ENCODE data around the gene YWHAQ.

GRCh38 chr2:9666306-9666705 is 35.5 kb upstream of the YWHAQ start:
- TF ChIP-seq, protein P1, sequence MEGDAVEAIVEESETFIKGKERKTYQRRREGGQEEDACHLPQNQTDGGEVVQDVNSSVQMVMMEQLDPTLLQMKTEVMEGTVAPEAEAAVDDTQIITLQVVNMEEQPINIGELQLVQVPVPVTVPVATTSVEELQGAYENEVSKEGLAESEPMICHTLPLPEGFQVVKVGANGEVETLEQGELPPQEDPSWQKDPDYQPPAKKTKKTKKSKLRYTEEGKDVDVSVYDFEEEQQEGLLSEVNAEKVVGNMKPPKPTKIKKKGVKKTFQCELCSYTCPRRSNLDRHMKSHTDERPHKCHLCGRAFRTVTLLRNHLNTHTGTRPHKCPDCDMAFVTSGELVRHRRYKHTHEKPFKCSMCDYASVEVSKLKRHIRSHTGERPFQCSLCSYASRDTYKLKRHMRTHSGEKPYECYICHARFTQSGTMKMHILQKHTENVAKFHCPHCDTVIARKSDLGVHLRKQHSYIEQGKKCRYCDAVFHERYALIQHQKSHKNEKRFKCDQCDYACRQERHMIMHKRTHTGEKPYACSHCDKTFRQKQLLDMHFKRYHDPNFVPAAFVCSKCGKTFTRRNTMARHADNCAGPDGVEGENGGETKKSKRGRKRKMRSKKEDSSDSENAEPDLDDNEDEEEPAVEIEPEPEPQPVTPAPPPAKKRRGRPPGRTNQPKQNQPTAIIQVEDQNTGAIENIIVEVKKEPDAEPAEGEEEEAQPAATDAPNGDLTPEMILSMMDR (conservative IDR thresholded peaks at IDR 0.05), result no peak
- TF ChIP-seq ZFX (IDR thresholded peaks at IDR 0.05), result no peak

Measured in C4-2B (cell line).